Renal cortical epithelial cell (primary cell): ENCODE results near the gene RANBP6. TPM values are rescaled to one million over a fixed set of nuclear protein-coding genes. Genes with fewer than 3 reads are reported as not detected.
"Not testable (repeated sequence)": the region's sequence is repeated elsewhere in the genome, so short reads cannot be mapped to it uniquely, and the experiment has no call there.

Source experiments
- DNase-seq: peaks from one replicate; pipeline ENCODE4 v3.0.0-alpha.2; 2011; ENCODE audit warnings: low read depth
- total RNA-seq: library from RNA; depleted of rRNA; stranded (reverse); fragments of >200 nt; gene quantifications from 2 replicates; pipeline ENCODE4 v1.2.3, GENCODE V29; 2014

RANBP6 gene
- total RNA-seq: 47.8 and 54.0 TPM in 2 replicates

- DNase-seq: peak; percentile 72
Measured at GRCh38 chr9:6015278-6016157, at the start of gene RANBP6. Gene RANBP6 (minus strand): TSS chr9:6015624. CDS start chr9:6015607, 17 bp downstream.

DNA sequence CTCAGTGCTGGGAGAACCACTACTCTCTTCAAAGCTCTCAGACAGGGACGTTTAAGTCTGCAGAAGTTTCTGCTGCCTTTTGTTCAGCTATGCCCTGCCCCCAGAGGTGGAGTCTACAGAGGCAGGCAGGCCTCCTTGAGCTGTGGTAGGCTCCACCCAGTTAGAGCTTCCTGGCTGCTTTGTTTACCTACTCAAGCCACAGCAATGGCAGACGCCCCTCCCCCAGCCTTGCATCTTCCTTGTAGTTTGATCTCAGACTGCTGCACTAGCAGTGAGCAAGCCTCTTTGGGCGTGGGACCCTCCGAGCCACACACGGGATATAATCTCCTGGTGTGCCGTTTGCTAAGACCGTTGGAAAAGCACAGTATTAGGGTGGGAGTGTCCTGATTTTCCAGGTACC, 47.7 kb upstream of the RANBP6 start:
- DNase-seq: not testable (repeated sequence)

DNA sequence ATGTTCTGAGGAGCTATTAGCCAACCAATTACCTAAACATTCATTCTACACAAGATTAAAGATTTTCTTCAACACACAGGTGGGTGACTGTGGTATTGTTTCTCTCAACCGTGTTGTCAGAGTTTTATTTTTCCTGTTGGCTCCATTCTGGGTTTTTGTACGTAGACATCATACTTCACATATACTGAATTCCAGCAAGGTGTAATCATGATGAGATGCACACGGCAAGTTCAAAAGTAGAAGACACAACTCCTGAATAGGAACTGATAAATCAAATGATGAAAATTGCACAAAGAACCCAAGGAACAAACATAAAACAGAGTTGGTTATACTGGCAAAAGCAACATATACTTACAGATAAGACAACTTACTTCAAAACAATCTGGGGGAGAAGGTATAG, 40.2 kb upstream of the RANBP6 start:
- no peak for DNase-seq

- peak; percentile 98 for DNase-seq
Measured at GRCh38 chr9:6055216-6055615, 39.8 kb upstream of the RANBP6 start.

GRCh38 chr9:6054280-6055099, 39.1 kb upstream of the RANBP6 start:
- DNase-seq: peak; percentile 74

- DNase-seq: peak; percentile 11
Measured at GRCh38 chr9:6052293-6052919, 37.0 kb upstream of the RANBP6 start.

- DNase-seq: no peak
Measured at GRCh38 chr9:6051511-6051950, 36.1 kb upstream of the RANBP6 start.

DNA sequence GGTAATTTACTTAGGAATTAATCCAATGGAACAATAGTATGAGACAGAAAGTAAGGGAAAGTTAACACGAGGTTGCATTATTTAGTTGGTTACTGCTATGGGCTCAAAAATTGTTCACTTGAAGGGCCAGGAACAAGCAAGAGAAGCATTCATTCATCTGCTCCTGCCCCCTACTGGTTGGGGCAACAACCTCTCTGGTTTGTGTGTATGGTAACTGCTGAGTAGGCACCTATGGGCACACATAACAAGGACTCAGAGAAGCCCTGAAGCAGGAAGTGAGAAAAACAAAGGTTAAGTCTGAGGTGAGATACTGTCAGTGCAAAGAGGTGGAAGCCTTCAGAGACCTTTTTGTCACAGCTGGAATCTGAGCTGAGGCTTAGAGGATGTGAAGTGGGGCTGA, 34.4 kb upstream of the RANBP6 start:
- DNase-seq: peak; percentile 34

- DNase-seq: no peak
Measured at GRCh38 chr9:6048039-6048438, 32.6 kb upstream of the RANBP6 start.

- no peak for DNase-seq
Measured at GRCh38 chr9:6047020-6047419, 31.6 kb upstream of the RANBP6 start.

GRCh38 chr9:6045364-6045763, 29.9 kb upstream of the RANBP6 start:
- DNase-seq: no peak

- DNase-seq: no peak
Measured at GRCh38 chr9:6040077-6040476, 24.7 kb upstream of the RANBP6 start.

- peak; percentile 58 for DNase-seq
Measured at GRCh38 chr9:6036391-6036790, 21.0 kb upstream of the RANBP6 start.

GRCh38 chr9:6034954-6035353, 19.5 kb upstream of the RANBP6 start:
- peak; percentile 34 for DNase-seq

DNA sequence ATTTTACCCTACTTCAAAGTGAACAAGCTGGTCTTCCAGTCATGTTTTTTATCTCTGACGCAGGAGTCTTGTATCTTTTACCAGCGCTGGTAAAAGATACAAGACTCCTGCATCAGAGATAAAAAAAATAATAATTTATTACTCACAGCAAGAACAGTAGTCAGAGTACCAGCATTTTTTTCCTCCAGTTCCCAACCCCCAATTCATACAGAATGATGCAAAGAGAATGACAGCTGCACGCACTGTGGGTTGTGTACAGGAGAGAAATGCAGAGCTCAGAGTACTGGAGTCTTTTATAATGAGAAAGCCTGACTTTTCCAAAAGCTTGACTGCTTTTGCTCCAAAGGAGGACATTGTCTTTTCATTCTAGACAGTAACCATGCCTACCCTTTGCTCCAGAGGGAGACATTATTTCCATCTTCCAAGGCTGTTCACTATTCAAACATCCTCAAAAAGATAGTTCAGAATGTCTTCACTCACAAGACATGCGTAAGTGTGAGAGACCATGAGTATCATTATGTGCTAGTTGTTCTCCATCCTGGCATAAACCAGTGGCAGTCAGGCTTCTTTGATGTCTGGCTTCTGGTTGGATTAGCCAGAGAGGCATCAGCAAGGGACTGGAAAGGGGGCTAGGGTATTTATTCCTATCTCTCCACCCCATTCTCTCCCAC, 14.3 kb upstream of the RANBP6 start:
- DNase-seq: no peak

DNA sequence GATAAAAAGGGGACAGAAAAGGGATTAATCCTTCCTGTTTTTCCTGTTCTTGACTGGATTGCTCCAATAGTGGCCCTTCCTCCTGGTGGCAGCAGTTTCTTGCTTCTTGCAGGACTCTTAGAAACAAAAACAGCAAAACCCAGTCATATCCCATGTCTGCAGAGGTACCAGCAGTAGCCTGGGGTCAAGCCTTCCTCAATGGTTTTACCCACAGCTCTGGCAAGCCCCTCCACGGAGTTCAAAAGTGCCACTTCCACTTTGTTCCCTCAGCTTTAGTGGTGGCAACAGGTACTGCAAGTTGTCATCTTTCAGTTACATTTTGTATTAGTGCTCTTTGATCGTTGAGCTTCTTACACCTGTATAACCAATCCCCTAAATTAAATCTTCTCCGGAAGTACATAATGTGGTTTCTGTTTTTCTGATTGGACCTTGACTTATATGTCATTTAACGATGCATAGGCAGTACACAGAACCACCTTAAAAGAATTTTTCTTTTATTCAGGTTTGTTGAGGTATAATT, 8.7 kb upstream of the RANBP6 start:
- peak; percentile 33 for DNase-seq

GRCh38 chr9:6016975-6017374, 1.6 kb upstream of the RANBP6 start:
- not testable (repeated sequence) for DNase-seq

GRCh38 chr9:6014670-6015270, 654 bp downstream of the RANBP6 start:
- peak; percentile 92 for DNase-seq

DNA sequence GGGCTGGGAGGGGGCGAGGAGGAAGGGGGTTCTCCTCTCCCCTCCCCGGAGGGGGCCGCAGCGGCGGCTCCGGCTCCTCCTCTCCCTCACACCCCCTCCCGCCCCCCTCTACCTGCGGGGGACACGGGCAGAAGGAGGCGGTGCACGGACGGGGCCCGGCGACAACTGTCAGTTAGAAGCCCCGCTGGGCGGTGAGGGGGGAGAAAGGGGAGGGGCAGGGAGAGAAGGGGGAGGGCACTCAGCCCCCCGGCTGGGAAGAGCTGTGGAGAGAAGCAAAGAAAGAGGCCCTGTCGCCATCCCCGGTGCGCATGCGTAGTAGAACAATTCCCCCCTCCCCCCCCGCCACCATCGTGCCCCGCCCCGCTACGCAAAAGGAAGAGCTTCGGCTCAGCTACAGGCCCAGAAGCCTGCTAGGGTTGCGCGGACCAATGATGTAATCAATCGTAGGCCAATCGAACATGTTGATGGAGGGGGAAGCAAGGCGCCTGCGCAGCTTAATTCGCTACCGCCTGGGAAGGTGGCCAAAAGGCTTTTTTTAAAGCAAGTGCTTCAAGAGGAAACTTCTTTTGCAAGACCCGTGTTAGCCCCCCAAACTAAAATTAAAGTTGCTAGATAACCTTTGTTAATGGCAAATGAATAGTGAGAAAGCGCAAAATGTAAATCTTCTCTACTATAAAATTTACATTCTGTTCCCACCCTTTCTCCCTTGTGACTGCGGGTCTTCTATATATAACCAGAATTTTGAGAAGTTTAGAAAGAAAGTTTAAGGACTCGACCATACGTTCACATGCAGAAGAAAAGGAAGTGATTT, 7.0 kb downstream of the RANBP6 start:
- DNase-seq: peak; percentile 98

- DNase-seq: no peak
Measured at GRCh38 chr9:6007770-6008168, 7.7 kb downstream of the RANBP6 start.
